SK-N-MC (cell line): ENCODE results near the gene SNX9.

ENCODE experiments used
- EZH2 ChIP-seq: fragments of 200-600 bp; sonication (generic); IDR thresholded peaks from one replicate; pipeline ENCODE4 v1.6.1; 2017; ENCODE audit warnings: antibody characterized with exemption
- FOXP2 ChIP-seq: optimal IDR thresholded peaks from 2 replicates; pipeline ENCODE3; 2011; ENCODE audit warnings: mild to moderate bottlenecking, moderate library complexity; ENCODE audit not compliant: insufficient read depth; ENCODE audit errors: extremely low read length, control extremely low read depth
- POLR2AphosphoS5 ChIP-seq: IDR thresholded peaks from 2 replicates; pipeline ENCODE4 v1.6.1; 2012; ENCODE audit warnings: mild to moderate bottlenecking, low read depth, low read length, borderline replicate concordance

DNA sequence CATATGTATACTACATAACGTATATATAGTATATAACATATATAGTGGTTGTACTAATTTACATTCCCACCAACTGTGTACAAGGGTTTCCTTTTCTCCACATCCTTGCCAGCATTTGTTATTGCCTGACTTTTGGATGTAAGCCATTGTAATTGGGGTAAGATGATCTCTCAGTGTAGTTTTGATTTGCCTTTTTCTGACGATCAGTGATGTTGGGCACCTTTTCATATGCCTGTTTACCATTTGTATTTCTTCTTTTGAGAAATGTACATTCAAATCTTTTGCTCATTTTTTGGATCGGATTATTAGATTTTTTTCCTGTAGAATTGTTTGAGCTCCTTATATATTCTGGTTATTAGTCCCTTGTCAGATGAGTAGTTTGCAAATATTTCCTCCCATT lies 170.0 kb downstream of the SNX9 start:
- TF ChIP-seq EZH2 (no peak), POLR2AphosphoS5 (no peak), FOXP2 (no peak)
